HepG2 (cell line): Measurements from ENCODE around the gene BSG.

Experiments used
- CENPX ChIP-seq: sonication (generic); formaldehyde crosslinking; IDR thresholded peaks from 2 replicates; pipeline ENCODE4 v1.9.0; 2021; ENCODE audit warnings: mild to moderate bottlenecking, missing genetic modification reagents, moderate library complexity
- CTCF ChIP-seq: sonication (generic); formaldehyde crosslinking; IDR thresholded peaks from 2 replicates; pipeline ENCODE4 v1.5.0; 2020; ENCODE audit warnings: mild to moderate bottlenecking, missing genetic modification reagents, moderate library complexity

DNA sequence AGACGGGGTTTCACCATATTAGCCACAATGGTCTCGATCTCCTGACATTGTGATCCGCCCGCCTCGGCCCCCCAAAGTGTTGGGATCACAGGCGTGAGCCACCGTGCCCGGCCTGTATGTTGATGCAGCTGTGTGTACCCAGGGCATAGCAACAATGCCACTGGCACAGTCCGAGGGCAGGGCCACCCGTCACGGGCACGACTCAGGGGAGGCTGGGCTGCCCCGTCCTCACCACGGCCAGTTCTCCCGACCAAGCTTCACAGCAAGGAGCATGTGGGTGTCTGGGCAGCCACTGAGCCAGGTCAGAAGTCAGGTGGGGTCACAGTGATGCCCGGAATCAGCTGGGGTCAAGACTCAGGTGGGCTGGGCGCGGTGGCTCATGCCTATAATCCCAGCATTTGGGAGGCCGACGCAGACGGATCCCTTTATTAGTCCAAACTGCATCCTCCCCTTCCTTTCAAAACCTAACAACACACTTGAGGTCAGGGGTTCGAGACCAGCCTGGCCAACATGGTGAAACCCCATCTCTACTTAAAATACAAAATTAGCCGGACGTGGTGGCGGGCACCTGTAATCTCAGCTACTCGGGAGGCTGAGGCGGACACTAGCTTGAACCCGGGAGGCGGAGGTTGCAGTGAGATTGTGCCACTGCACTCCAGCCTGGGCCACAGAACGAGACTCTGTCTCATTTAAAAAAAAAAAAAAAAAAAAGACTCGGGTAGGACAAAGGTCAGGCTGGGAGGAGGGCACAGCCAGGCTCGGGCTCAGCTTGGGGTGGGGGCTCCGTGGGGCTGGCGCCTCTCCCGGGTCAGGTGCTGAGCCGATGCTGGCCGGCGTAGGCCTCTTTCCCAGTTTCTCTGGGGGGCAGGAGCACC is 42.0 kb upstream of the BSG start:
- TF ChIP-seq CENPX (CRISPR knock-in tag) (no peak), CTCF (CRISPR knock-in tag) (no peak)
